A549 (cell line): ENCODE data around the gene TRIM29. TPM values are rescaled to one million over a fixed set of nuclear protein-coding genes. Genes with fewer than 3 reads are reported as not detected.
A peak's percentile ranks its signal among the peaks of the same experiment; 100 is the strongest.

Source experiments
- ATAC-seq, 2 experiments: fragments of 200-7000 bp in 1 of 2; fragments of >200 bp in 1 of 2; cut with Nextera tagmentation in 1 of 2; cut with Tn5 transposase in 1 of 2; 3 replicates each; pipeline versions ENCODE4 v1.8.0 to v1.9.1; 2018 to 2020; ENCODE audit warnings: mild to moderate bottlenecking in 1 of 2, moderate library complexity in 1 of 2
- CTCF ChIA-PET: fragments of 300-600 bp; sonication (Branson Sonifier 250); formaldehyde crosslinking; extraction: SDS; loops from one replicate; lab custom pipeline; 2021; ENCODE audit warnings: antibody characterized with exemption, inconsistent platforms; lab: Yijun Ruan, JAX
- POLR2A ChIA-PET: fragments of 350-600 bp; formaldehyde crosslinking; extraction: SDS; loops from one replicate; lab custom pipeline; 2021; ENCODE audit warnings: antibody characterized with exemption, inconsistent platforms; lab: Yijun Ruan, JAX
- DNase-seq, 2 experiments: peaks; one replicate each; pipeline versions ENCODE4 v3.0.0 to v3.0.0-alpha.2; 2011 to 2016; ENCODE audit warnings: low read depth in 1 of 2, low spot score in 1 of 2
- FAIRE-seq: peaks from 2 replicates; lab custom pipeline; 2011; peaks lifted over from hg19 to GRCh38; lab: Jason Lieb, UNC
- H3K27ac ChIP-seq, 2 experiments: fragments of >200 bp; sonication (Bioruptor Twin); formaldehyde crosslinking; 3 replicates each; pipeline ENCODE4 v1.5.1; 2016 to 2017
- H3K4me1 ChIP-seq: fragments of >200 bp; sonication (Bioruptor Twin); formaldehyde crosslinking; 3 replicates; pipeline ENCODE4 v1.6.1; 2016
- H3K4me2 ChIP-seq: fragments of >200 bp; sonication (Bioruptor Twin); formaldehyde crosslinking; 3 replicates; pipeline ENCODE4 v1.6.1; 2016
- H3K4me3 ChIP-seq: fragments of >200 bp; sonication (Bioruptor Twin); formaldehyde crosslinking; 3 replicates; pipeline ENCODE4 v1.5.1; 2016
- H3K9me3 ChIP-seq: fragments of >200 bp; sonication (Bioruptor Twin); formaldehyde crosslinking; 3 replicates; pipeline ENCODE4 v1.6.1; 2016
- BHLHE40 ChIP-seq: IDR thresholded peaks from 2 replicates; pipeline ENCODE4 v1.6.1; 2012; ENCODE audit warnings: low read depth, low read length, inconsistent platforms
- CBX2 ChIP-seq: fragments of 200-600 bp; sonication (generic); IDR thresholded peaks from 2 replicates; pipeline ENCODE4 v1.6.1; 2016; ENCODE audit warnings: low read depth, mild to moderate bottlenecking, borderline replicate concordance
- CHD2 ChIP-seq: fragments of 150-350 bp; IDR thresholded peaks from 2 replicates; pipeline ENCODE4 v1.6.1; 2014; ENCODE audit warnings: low read length; ENCODE audit not compliant: partially characterized antibody
- CHD4 ChIP-seq: fragments of 200-600 bp; sonication (generic); IDR thresholded peaks from 2 replicates; pipeline ENCODE4 v1.6.1; 2016; ENCODE audit warnings: antibody characterized with exemption, mild to moderate bottlenecking, borderline replicate concordance
- ESRRA ChIP-seq: fragments of 150-350 bp; IDR thresholded peaks from 2 replicates; pipeline ENCODE4 v1.6.1; 2014; ENCODE audit warnings: mild to moderate bottlenecking, low read length, borderline replicate concordance
- FOSL2 ChIP-seq, 2 experiments: fragments of 450-650 bp in 1 of 2; fragments of >200 bp in 1 of 2; sonication (Bioruptor Twin) in 1 of 2; formaldehyde crosslinking; IDR thresholded peaks; 2 replicates each; pipeline versions ENCODE4 v1.5.0 to v1.6.1; 2016 to 2020; ENCODE audit warnings: mild to moderate bottlenecking in 1 of 2, moderate library complexity in 1 of 2
- GATA3 ChIP-seq: IDR thresholded peaks from 2 replicates; pipeline ENCODE4 v1.6.1; 2012; ENCODE audit warnings: borderline replicate concordance
- HDAC2 ChIP-seq: fragments of 200-600 bp; sonication (generic); IDR thresholded peaks from 2 replicates; pipeline ENCODE4 v1.6.1; 2016
- HES2 ChIP-seq: fragments of >200 bp; sonication (Bioruptor Twin); formaldehyde crosslinking; IDR thresholded peaks from 2 replicates; pipeline ENCODE4 v1.6.1; 2016
- HEYL ChIP-seq: fragments of 250-450 bp; sonication (Bioruptor Pico); IDR thresholded peaks from 2 replicates; pipeline ENCODE4 v1.8.0; 2021; ENCODE audit warnings: mild to moderate bottlenecking, moderate library complexity
- HMGXB4 ChIP-seq: fragments of 250-450 bp; sonication (Bioruptor Pico); IDR thresholded peaks from 2 replicates; pipeline ENCODE4 v1.5.0; 2021; ENCODE audit warnings: mild to moderate bottlenecking, moderate library complexity, borderline replicate concordance
- HOXB5 ChIP-seq: fragments of 250-450 bp; sonication (Bioruptor Pico); IDR thresholded peaks from 2 replicates; pipeline ENCODE4 v1.5.0; 2020; ENCODE audit warnings: mild to moderate bottlenecking, moderate library complexity
- MAFK ChIP-seq: fragments of 450-650 bp; IDR thresholded peaks from 2 replicates; pipeline ENCODE4 v1.6.1; 2014; ENCODE audit not compliant: partially characterized antibody
- PBX3 ChIP-seq: IDR thresholded peaks from 2 replicates; pipeline ENCODE4 v1.6.1; 2012
- PHF8 ChIP-seq: fragments of 200-600 bp; sonication (generic); IDR thresholded peaks from 2 replicates; pipeline ENCODE4 v1.6.1; 2016; ENCODE audit warnings: low read depth, mild to moderate bottlenecking, antibody characterized with exemption, moderate library complexity, borderline replicate concordance
- POLR2A ChIP-seq: IDR thresholded peaks from 2 replicates; pipeline ENCODE4 v1.6.1; 2012; ENCODE audit warnings: mild to moderate bottlenecking, low read length
- REST ChIP-seq: fragments of 200-600 bp; sonication (generic); IDR thresholded peaks from 2 replicates; pipeline ENCODE4 v1.6.1; 2016; ENCODE audit warnings: antibody characterized with exemption, mild to moderate bottlenecking, moderate library complexity
- RFX5 ChIP-seq: fragments of 450-650 bp; IDR thresholded peaks from 2 replicates; pipeline ENCODE4 v1.7.1; 2014; ENCODE audit warnings: antibody characterized with exemption, mild to moderate bottlenecking, moderate library complexity
- SMC3 ChIP-seq: fragments of >200 bp; sonication (Bioruptor Twin); formaldehyde crosslinking; IDR thresholded peaks from 3 replicates; pipeline ENCODE4 v1.6.1; 2018; ENCODE audit warnings: inconsistent platforms
- SREBF2 ChIP-seq: fragments of 450-650 bp; IDR thresholded peaks from 2 replicates; pipeline ENCODE4 v1.6.1; 2014; ENCODE audit warnings: mild to moderate bottlenecking, moderate library complexity
- TFCP2L1 ChIP-seq: fragments of 250-450 bp; sonication (Bioruptor Pico); IDR thresholded peaks from 2 replicates; pipeline ENCODE4 v1.5.0; 2021; ENCODE audit warnings: mild to moderate bottlenecking
- TP53 ChIP-seq: fragments of 250-450 bp; sonication (Bioruptor Pico); IDR thresholded peaks from 2 replicates; pipeline ENCODE4 v1.5.0; 2021; ENCODE audit warnings: mild to moderate bottlenecking, moderate library complexity
- USF2 ChIP-seq: fragments of 450-650 bp; IDR thresholded peaks from 2 replicates; pipeline ENCODE4 v1.6.1; 2014; ENCODE audit warnings: antibody characterized with exemption
- ZC3H11A ChIP-seq: fragments of 450-650 bp; IDR thresholded peaks from 2 replicates; pipeline ENCODE4 v1.6.1; 2014; ENCODE audit warnings: antibody characterized with exemption, mild to moderate bottlenecking
- ZSCAN20 ChIP-seq: fragments of 250-450 bp; sonication (Bioruptor Pico); IDR thresholded peaks from 2 replicates; pipeline ENCODE4 v1.8.0; 2022; ENCODE audit warnings: mild to moderate bottlenecking, moderate library complexity
- WGBS: methylation state at CpG from one replicate; pipeline ENCODE4 v1.1.6; 2017; ENCODE audit errors: missing lambda C conversion rate; 5-methylcytosine and 5-hydroxymethylcytosine counted together
- polyA plus RNA-seq, 4 experiments: library from polyadenylated mRNA; depleted of rRNA in 3 of 4; stranded (reverse); fragments of >200 nt; fragmentation: RNase III in 1 of 4; extraction: RNeasy Plus Mini Kit Qiagen cat#74134 plus additional on column Dnase treatment in 1 of 4; gene quantifications; 2 replicates in 3 of 4; 3 replicates in 1 of 4; pipeline ENCODE4 v1.2.3, GENCODE V29; 2011 to 2017

The TRIM29 gene
- polyA plus RNA-seq, 2 of the 4 experiments (the other 2 are of a cell fraction): 2.7 to 3.6 TPM

GRCh38 chr11:120186456-120186773 is 48.5 kb upstream of the TRIM29 start:
- POLR2A ChIA-PET: no interaction called here
- Histone ChIP-seq H3K27ac (no peak overlapping the region), H3K4me2 (no peak overlapping the region), H3K4me1 (no peaks in the 10 kb centered on the region), H3K4me3 (no peak overlapping the region), H3K9me3 (no peaks in the 10 kb centered on the region)
- CTCF ChIA-PET: interaction anchor here (0.9 to 1.2 kb wide), 2 partner anchors 15 to 114 kb away, joined by 3 read pairs; no protein-coding TSS in a partner anchor
- ATAC-seq (no peak), DNase-seq (no peak), FAIRE-seq (no peak)
- TF ChIP-seq ESRRA (no peak), PHF8 (no peak), TP53 (no peak)

GRCh38 chr11:120185706-120186455 is 48.0 kb upstream of the TRIM29 start:
- ATAC-seq: no peak
- DNase-seq: no peak
- peak overlapping the region; percentile 33; the same call in 2 of the 3 replicates for H3K4me2 ChIP-seq
- H3K9me3 ChIP-seq: no peaks in the 10 kb centered on the region
- TF ChIP-seq HES2 (no peak), SMC3 (no peak), PBX3 (no peak), HOXB5 (CRISPR knock-in tag) (no peak), REST (no peak), BHLHE40 (no peak)
- H3K4me3 ChIP-seq: no peak overlapping the region
- H3K4me1 ChIP-seq: no peaks in the 10 kb centered on the region
- CTCF ChIA-PET: interaction anchor here (0.6 to 1.2 kb wide), 4 partner anchors 14 to 511 kb away, joined by 3 read pairs; no protein-coding TSS in a partner anchor
- no peak for FAIRE-seq
- POLR2A ChIA-PET: no interaction called here
- 71% methylated on average over 3 of the region's 3 CpGs for WGBS
- H3K27ac ChIP-seq: no peak overlapping the region

- H3K4me1 ChIP-seq: no peaks in the 10 kb centered on the region
- WGBS: 89% methylated on average over 4 of the region's 7 CpGs
- no peaks in the 10 kb centered on the region for H3K9me3 ChIP-seq
- DNase-seq (no peak), ATAC-seq (no peak; a peak in 1 of 6 replicates), FAIRE-seq (no peak)
- ChIA-PET POLR2A (no interaction called here), CTCF (interaction anchor here (0.6 to 1.9 kb wide), 5 partner anchors 14 to 510 kb away, joined by 3 to 5 read pairs (median 3); no protein-coding TSS in a partner anchor)
- no peak overlapping the region for H3K4me3 ChIP-seq
- peak overlapping the region; percentile 33; the same call in 2 of the 3 replicates for H3K4me2 ChIP-seq
- no peak overlapping the region for H3K27ac ChIP-seq
- TF ChIP-seq USF2: no peak
- TF ChIP-seq PHF8: no peak
- no peak for TF ChIP-seq GATA3
- no peak for TF ChIP-seq HMGXB4 (CRISPR knock-in tag)
- TF ChIP-seq HEYL (CRISPR knock-in tag): no peak
- TF ChIP-seq POLR2A: no peak
- no peak for TF ChIP-seq MAFK
- no peak for TF ChIP-seq RFX5
- TF ChIP-seq ZSCAN20 (CRISPR knock-in tag): no peak
- TF ChIP-seq FOSL2 (IDR thresholded peaks at IDR 0.05): no peak
- no peak for TF ChIP-seq FOSL2 (CRISPR knock-in tag; IDR thresholded peaks at IDR 0.05)
- TF ChIP-seq TFCP2L1 (CRISPR knock-in tag): no peak
- TF ChIP-seq CHD4: no peak
- TF ChIP-seq ZC3H11A: no peak
- no peak for TF ChIP-seq BHLHE40
- TF ChIP-seq CHD2: no peak
- no peak for TF ChIP-seq CBX2
- no peak for TF ChIP-seq SREBF2
- TF ChIP-seq HDAC2: no peak
- no peak for TF ChIP-seq ESRRA
Measured at GRCh38 chr11:120184946-120185705, 47.2 kb upstream of the TRIM29 start.
